ENCODE measurements around the gene CPAMD8.
A peak's percentile ranks its signal among the peaks of the same experiment; 100 is the strongest.

The CPAMD8 gene

GRCh38 chr19:16896146-16897028 lies 130.2 kb downstream of the CPAMD8 start:
- no peak overlapping the region for H3K4me3 ChIP-seq (ENCODE audit: low read depth, low read length)
- TF ChIP-seq MAX (IDR thresholded peaks at IDR 0.05; ENCODE audit: low read depth, low read length) = no peak
- DNase-seq (ENCODE audit: low read depth) = peak; percentile 47

GRCh38 chr19:16895467-16896145 lies 131.0 kb downstream of the CPAMD8 start:
- H3K4me3 ChIP-seq (ENCODE audit: low read depth, low read length) = no peak overlapping the region
- peak; percentile 48 for DNase-seq (ENCODE audit: low read depth)
- no peak for TF ChIP-seq POLR2A (IDR thresholded peaks at IDR 0.05; ENCODE audit: extremely low read depth, insufficient read length)
- TF ChIP-seq MAX (IDR thresholded peaks at IDR 0.05; ENCODE audit: low read depth, low read length) = no peak
- TF ChIP-seq MYC (IDR thresholded peaks at IDR 0.05; ENCODE audit: low read depth, low read length) = no peak

GRCh38 chr19:16894080-16894479 lies 132.5 kb downstream of the CPAMD8 start:
- no peak for DNase-seq (ENCODE audit: low read depth)
- H3K4me3 ChIP-seq (ENCODE audit: low read depth, low read length) = no peak overlapping the region
- TF ChIP-seq CTCF (IDR thresholded peaks at IDR 0.05; ENCODE audit: low read depth, low read length) = no peak
- no peak for TF ChIP-seq MAX (IDR thresholded peaks at IDR 0.05; ENCODE audit: low read depth, low read length)
- TF ChIP-seq POLR2A (IDR thresholded peaks at IDR 0.05; ENCODE audit: extremely low read depth, insufficient read length) = no peak
- TF ChIP-seq MYC (IDR thresholded peaks at IDR 0.05; ENCODE audit: low read depth, low read length) = no peak

- DNase-seq (ENCODE audit: low read depth) = no peak
- H3K4me3 ChIP-seq (ENCODE audit: low read depth, low read length) = no peak overlapping the region
- TF ChIP-seq POLR2A (IDR thresholded peaks at IDR 0.05; ENCODE audit: extremely low read depth, insufficient read length) (no peak), CTCF (IDR thresholded peaks at IDR 0.05; ENCODE audit: low read depth, low read length) (no peak)
Observed at GRCh38 chr19:16893686-16893989, 133.0 kb downstream of the CPAMD8 start.

GRCh38 chr19:16892868-16893685 lies 133.5 kb downstream of the CPAMD8 start:
- DNase-seq (ENCODE audit: low read depth) = no peak
- TF ChIP-seq MAX (IDR thresholded peaks at IDR 0.05; ENCODE audit: low read depth, low read length) = no peak
- TF ChIP-seq CTCF (IDR thresholded peaks at IDR 0.05; ENCODE audit: low read depth, low read length) = no peak
- TF ChIP-seq POLR2A (IDR thresholded peaks at IDR 0.05; ENCODE audit: extremely low read depth, insufficient read length) = no peak
- TF ChIP-seq MYC (IDR thresholded peaks at IDR 0.05; ENCODE audit: low read depth, low read length) = no peak
- H3K4me3 ChIP-seq (ENCODE audit: low read depth, low read length) = no peak overlapping the region

- TF ChIP-seq POLR2A (IDR thresholded peaks at IDR 0.05; ENCODE audit: extremely low read depth, insufficient read length) (no peak), CTCF (IDR thresholded peaks at IDR 0.05; ENCODE audit: low read depth, low read length) (no peak), MYC (IDR thresholded peaks at IDR 0.05; ENCODE audit: low read depth, low read length) (no peak), MAX (IDR thresholded peaks at IDR 0.05; ENCODE audit: low read depth, low read length) (no peak)
- no peak overlapping the region for H3K4me3 ChIP-seq (ENCODE audit: low read depth, low read length)
- DNase-seq (ENCODE audit: low read depth) = no peak
Observed at GRCh38 chr19:16892436-16892835, 134.2 kb downstream of the CPAMD8 start.

Measured in NB4 (cell line).